Prostate gland (tissue), 2 donors: ENCODE measurements around the gene MAGI2.

Source experiments
- CTCF ChIP-seq, 4 experiments: fragments of 200-600 bp in 2 of 4; fragments of 450-650 bp in 2 of 4; sonication (generic) in 2 of 4; IDR thresholded peaks; 1 replicate in 3 of 4; 2 replicates in 1 of 4; pipeline ENCODE4 v1.5.1; 2016 to 2019; ENCODE audit warnings: antibody characterized with exemption in 4 of 4, mild to moderate bottlenecking in 2 of 4, moderate library complexity in 2 of 4
- POLR2A ChIP-seq: fragments of 450-650 bp; IDR thresholded peaks from one replicate; pipeline ENCODE4 v1.6.1; 2016; ENCODE audit warnings: antibody characterized with exemption, mild to moderate bottlenecking
- POLR2AphosphoS5 ChIP-seq: sonication (generic); formaldehyde crosslinking; IDR thresholded peaks from one replicate; pipeline ENCODE4 v1.6.1; 2017; ENCODE audit warnings: antibody characterized with exemption

GRCh38 chr7:79307376-79307775 lies 146.1 kb downstream of the MAGI2 start:
- TF ChIP-seq CTCF (IDR thresholded peaks at IDR 0.05) = no peak
- TF ChIP-seq POLR2AphosphoS5 = no peak
- TF ChIP-seq POLR2A = no peak
